ENCODE results near the gene CCDC102A. TPM values are rescaled to one million over a fixed set of nuclear protein-coding genes. Genes with fewer than 3 reads are reported as not detected.
A peak's percentile ranks its signal among the peaks of the same experiment; 100 is the strongest.

CCDC102A gene
- 1 to 10 TPM; 3.5 to 9.8 (median 7.8) TPM for total RNA-seq

- TF ChIP-seq, protein P1, sequence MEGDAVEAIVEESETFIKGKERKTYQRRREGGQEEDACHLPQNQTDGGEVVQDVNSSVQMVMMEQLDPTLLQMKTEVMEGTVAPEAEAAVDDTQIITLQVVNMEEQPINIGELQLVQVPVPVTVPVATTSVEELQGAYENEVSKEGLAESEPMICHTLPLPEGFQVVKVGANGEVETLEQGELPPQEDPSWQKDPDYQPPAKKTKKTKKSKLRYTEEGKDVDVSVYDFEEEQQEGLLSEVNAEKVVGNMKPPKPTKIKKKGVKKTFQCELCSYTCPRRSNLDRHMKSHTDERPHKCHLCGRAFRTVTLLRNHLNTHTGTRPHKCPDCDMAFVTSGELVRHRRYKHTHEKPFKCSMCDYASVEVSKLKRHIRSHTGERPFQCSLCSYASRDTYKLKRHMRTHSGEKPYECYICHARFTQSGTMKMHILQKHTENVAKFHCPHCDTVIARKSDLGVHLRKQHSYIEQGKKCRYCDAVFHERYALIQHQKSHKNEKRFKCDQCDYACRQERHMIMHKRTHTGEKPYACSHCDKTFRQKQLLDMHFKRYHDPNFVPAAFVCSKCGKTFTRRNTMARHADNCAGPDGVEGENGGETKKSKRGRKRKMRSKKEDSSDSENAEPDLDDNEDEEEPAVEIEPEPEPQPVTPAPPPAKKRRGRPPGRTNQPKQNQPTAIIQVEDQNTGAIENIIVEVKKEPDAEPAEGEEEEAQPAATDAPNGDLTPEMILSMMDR (IDR thresholded peaks at IDR 0.05) = no peak
- ATAC-seq (ENCODE audit: low FRiP score) (peak; percentile 42), DNase-seq (ENCODE audit: low spot score) (peak; percentile 23)
Measured at GRCh38 chr16:57536306-57537193, at the start of gene CCDC102A. TSS of gene CCDC102A (minus strand) at chr16:57536571. CDS start at chr16:57529177, 7,394 bp downstream.

- ATAC-seq (ENCODE audit: low FRiP score) (no peak), DNase-seq (ENCODE audit: low spot score) (peak; percentile 7)
- TF ChIP-seq, protein P1 (IDR thresholded peaks at IDR 0.05) = no peak
Measured at GRCh38 chr16:57585051-57585687, 48.8 kb upstream of the CCDC102A start.

- peak; percentile 9 for DNase-seq (ENCODE audit: low spot score)
- no peak for ATAC-seq (ENCODE audit: low FRiP score)
- TF ChIP-seq, protein P1 (IDR thresholded peaks at IDR 0.05) = no peak
Measured at GRCh38 chr16:57579361-57579665, 42.9 kb upstream of the CCDC102A start.

GRCh38 chr16:57578521-57579360 lies 42.4 kb upstream of the CCDC102A start:
- ATAC-seq (ENCODE audit: low FRiP score) (no peak), DNase-seq (ENCODE audit: low spot score) (peak; percentile 15)
- TF ChIP-seq, protein P1 (IDR thresholded peaks at IDR 0.05) = no peak

DNA sequence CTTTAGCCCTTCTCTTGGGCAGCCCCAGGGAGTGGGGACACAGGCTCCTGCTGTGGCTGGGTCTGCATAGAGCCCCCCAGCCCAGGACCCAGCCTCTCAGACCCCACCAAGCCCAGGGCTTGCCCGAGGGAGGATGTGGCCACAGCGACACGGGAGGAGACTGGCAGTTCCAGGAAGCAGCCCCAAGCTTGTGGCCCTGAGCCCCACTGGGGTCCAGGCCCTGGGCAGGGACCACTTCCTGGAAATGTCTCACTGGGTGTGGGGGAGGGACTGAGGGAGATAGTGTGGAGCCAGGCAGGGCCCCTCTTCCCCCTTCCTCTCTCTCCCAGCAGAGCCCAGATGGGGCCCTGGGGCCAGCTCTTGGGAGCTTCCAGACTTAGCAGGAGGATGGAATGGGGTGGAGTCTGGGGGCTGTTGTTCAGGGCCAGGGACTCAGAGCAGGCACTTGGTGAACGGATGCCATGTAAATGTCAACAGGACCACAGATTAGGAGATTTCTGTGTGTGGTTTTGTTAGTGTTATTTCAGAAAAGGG lies 41.4 kb upstream of the CCDC102A start:
- TF ChIP-seq, protein P1 (IDR thresholded peaks at IDR 0.05) = no peak
- ATAC-seq (ENCODE audit: low FRiP score) = no peak
- DNase-seq (ENCODE audit: low spot score) = peak; percentile 21

DNA sequence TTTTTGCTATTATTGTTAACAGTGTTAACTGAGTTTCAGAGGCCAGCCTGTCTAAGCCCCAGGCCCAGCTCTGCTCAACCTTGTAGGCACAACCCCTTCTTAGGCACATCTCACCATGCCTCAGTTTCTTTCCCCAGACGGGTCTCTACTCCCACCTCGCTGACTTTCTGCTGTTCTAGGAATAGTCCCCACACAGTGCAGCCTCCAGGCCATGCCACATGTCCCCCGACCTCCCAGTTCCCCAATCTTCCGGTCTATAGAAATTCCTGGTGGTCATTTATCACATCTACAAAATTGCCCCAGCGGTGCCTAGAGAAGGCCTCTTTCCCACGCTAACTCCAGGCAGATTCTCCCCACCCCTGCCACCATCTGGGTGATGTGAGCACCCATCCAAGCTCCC lies 40.8 kb upstream of the CCDC102A start:
- no peak for ATAC-seq (ENCODE audit: low FRiP score)
- no peak for DNase-seq (ENCODE audit: low spot score)
- TF ChIP-seq, protein P1 (IDR thresholded peaks at IDR 0.05) = no peak

All from omental fat pad (tissue), 4 donors.